Glomerular visceral epithelial cell (primary cell): Measurements from ENCODE around the gene ACAD9.
A peak's percentile ranks its signal among the peaks of the same experiment; 100 is the strongest.
"Not testable (repeated sequence)": the region's sequence is repeated elsewhere in the genome, so short reads cannot be mapped to it uniquely, and the experiment has no call there.

Source experiments
- DNase-seq: peaks from one replicate; pipeline ENCODE4 v3.0.0-alpha.2; 2016; ENCODE audit errors: extremely low spot score

The ACAD9 gene

GRCh38 chr3:128879125-128879969, at the start of gene ACAD9:
ACAD9 (plus strand) TSS chr3:128879620; CDS start chr3:128879692, 72 bp downstream.
- peak; percentile 98 for DNase-seq

GRCh38 chr3:128829925-128830625, 49.3 kb upstream of the ACAD9 start:
- not testable (repeated sequence) for DNase-seq

GRCh38 chr3:128830762-128831161, 48.7 kb upstream of the ACAD9 start:
- DNase-seq = not testable (repeated sequence)

- DNase-seq = not testable (repeated sequence)
Observed at GRCh38 chr3:128832979-128833378, 46.4 kb upstream of the ACAD9 start.

- no peak for DNase-seq
Observed at GRCh38 chr3:128835096-128835495, 44.3 kb upstream of the ACAD9 start.

GRCh38 chr3:128841926-128842920, 37.2 kb upstream of the ACAD9 start:
- DNase-seq = no peak

GRCh38 chr3:128844502-128844901, 34.9 kb upstream of the ACAD9 start:
- no peak for DNase-seq

GRCh38 chr3:128845119-128845777, 34.2 kb upstream of the ACAD9 start:
- no peak for DNase-seq

- peak; percentile 55 for DNase-seq
Observed at GRCh38 chr3:128845778-128846485, 33.5 kb upstream of the ACAD9 start.

- no peak for DNase-seq
Observed at GRCh38 chr3:128846486-128846891, 32.9 kb upstream of the ACAD9 start.

GRCh38 chr3:128847666-128848370, 31.6 kb upstream of the ACAD9 start:
- DNase-seq = no peak

GRCh38 chr3:128848936-128849335, 30.5 kb upstream of the ACAD9 start:
- DNase-seq = no peak

GRCh38 chr3:128849911-128850455, 29.4 kb upstream of the ACAD9 start:
- peak; percentile 8 for DNase-seq

- no peak for DNase-seq
Observed at GRCh38 chr3:128850544-128850943, 28.9 kb upstream of the ACAD9 start.

GRCh38 chr3:128851601-128852000, 27.8 kb upstream of the ACAD9 start:
- no peak for DNase-seq

GRCh38 chr3:128853826-128854225, 25.6 kb upstream of the ACAD9 start:
- DNase-seq = no peak

- DNase-seq = no peak
Observed at GRCh38 chr3:128854475-128854874, 24.9 kb upstream of the ACAD9 start.

- no peak for DNase-seq
Observed at GRCh38 chr3:128855569-128855968, 23.9 kb upstream of the ACAD9 start.

GRCh38 chr3:128858167-128858566, 21.3 kb upstream of the ACAD9 start:
- no peak for DNase-seq

- DNase-seq = no peak
Observed at GRCh38 chr3:128859630-128860029, 19.8 kb upstream of the ACAD9 start.
